NCI-H1694 (cell line): Measurements from ENCODE around the gene COL1A1.

Source experiments
- DNase-seq: peaks from one replicate; lab custom pipeline; 2025; lab: John Stamatoyannopoulos, UW

COL1A1 gene

DNA sequence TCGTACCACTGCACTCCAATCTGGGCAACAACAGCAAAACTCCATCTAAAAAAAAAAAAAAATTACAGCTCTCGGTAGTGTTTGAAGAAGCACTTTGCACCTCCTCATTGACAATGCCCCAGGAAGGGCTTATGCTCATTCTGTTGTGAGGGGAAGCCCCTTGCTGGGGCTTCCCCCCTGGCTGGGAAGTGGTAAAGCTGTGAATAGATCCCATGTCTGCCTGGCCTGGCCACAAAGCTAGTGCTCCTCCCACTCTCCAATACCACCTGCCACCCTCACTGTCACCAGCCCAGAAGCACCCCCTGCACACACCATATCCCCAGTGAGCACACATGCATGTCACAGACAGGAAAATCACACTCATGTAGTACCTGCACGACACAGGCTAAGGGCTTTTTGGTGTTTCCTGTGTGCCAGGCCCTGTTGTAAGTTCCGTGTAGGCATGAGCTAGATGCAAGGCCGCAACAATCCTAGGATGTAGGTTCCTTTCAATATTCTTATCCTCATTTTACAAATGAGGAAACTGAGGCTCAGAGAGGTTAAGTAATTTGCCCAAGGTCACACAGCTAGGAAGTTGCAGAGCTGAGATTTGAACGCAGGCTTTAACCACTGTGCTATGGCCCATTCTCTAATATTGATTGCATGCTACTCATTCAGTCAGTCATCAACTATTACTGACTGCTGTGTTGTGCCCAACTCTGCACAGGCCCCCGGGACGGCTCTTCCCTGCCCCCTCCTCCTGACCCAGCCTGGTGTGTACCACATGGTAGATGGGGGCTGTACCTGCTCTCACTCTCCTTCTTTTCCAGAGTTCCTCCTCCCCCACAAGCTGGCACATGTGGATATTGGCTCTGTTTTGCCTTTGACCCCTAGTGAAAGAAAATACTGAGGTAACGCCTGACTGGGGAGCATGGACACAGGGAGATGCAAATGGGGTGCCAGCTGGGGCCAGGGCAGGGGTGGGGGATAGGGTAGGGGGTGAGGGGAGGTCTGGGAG lies 11.9 kb upstream of the COL1A1 start:
- DNase-seq: peak; percentile 29

DNA sequence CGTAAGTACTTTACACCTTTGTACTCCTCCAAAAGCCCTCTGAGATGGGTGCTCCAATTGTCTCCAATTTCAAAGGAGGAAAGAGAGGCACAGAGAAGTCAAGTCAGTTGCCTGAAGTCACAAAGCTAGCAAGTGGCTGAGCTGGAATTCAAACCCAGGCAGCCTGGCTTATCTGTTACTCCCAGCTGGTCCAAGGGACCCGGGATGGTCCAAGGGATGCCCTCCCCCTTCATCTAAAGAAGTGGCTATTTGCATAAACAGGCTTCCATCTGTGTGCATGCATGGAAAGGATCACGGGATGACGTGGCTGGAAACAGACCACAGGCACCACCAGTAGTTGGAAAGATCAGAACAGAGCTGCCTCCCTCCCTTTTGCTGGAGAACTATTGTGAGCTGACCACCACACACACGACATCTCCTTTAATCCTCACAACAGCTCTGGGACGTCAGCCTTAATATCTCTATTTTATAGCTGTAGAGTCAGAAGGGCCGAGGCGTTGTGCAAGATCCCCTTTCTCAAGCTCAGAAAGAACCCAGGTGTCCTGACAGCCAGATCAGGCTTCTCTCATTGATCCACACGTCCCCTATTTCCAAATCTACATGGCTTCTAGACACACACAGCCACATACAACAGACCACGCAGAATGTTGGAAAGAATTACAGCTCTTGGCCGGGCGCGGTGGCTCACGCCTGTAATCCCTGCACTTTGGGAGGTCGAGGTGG lies 10.9 kb upstream of the COL1A1 start:
- no peak for DNase-seq

DNA sequence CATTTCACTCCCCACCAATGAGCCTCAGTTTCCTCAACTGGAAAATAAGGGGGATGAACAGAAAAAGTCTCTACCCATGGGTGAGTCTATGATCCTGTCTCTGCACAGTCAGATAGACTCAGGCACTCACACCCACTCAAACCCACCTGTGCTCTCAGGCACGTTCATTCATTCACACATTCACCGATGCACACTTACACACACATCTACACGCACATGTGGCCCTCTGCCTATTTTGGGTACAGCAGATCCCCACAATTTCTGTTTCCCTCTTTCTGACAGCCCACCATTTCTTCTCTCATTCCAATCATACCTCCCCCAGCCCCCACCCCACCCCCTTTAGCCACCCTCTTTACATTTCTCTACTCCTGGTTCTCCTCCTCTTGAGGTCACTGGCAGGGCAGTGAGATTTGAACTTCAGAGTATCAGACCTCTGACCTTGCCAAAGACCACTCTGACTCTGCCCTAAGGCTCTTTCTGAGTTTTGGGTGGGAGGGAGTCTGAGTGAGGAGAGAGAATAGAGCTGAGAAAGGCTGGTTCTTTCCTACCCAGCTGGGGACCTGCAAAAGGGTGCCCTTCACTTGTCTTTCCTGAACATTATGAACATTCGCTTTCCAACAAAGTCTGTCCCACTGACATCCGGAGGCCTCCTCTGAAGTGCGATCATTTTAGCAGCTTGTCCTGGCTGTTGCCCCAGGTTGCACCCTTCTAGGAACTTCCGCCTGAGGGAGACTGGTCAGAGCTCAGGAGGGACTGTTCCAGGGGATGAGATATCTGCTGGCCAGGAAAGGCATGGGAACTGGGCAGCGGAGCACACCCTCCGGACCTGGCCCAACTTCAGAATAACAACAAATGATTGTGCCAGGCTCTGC lies 10.1 kb upstream of the COL1A1 start:
- no peak for DNase-seq

- DNase-seq: no peak
These were observed 9.1 kb upstream of the COL1A1 start for GRCh38 chr17:50210240-50211225.

DNA sequence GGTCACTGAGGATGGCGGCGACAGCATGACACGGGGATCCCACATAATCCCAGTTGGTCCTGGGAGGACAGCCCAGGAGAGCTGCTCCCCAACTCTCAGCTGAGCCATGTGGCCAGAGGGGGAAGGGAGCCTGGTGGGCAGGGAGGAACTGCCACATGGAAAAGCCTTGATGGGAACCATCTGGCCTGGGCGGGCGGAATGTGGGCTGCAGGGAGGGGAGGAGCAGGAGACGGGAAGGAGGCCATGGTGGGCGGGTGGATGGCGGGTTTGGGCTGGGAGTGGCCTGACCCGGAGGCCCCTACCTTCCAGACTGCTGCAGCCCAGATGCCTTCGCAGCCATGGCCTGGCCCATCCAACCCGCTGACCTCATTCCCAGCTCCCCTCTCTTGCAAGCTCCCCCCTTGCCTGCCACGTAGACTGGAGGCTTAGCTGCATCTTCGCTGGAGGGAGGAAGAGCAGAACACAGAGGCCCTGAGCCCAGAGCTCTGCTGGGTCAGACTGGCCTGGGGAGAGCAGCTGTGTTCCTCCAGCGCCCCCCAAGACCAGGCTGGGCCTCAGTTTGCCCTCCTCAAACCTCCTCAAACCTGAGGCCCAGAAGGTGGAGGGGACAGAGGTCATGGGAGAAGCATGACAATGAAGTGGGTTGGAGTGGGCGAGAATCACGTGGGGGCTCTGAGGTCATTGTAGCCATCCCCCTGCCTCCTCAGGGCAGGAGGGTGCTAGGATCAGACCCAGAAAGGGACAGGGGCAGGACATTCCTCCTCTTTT lies 8.2 kb upstream of the COL1A1 start:
- peak; percentile 71 for DNase-seq

DNA sequence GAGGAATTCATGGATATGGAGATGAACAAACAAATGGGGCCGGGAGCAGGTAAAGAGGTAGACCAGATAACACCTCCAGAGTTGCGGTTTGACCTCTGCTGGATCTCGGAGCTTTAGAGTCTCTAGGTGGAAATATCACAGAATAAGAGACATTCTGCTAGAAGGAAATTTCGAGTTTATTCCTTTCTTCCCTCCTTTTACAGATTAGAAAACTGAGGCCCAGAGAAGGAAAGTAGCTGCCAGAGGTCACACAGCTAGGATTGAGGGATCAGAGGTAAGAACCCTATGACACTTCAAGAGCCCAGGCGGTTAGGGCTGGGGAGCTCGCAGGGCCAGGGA lies 7.7 kb upstream of the COL1A1 start:
- no peak for DNase-seq

DNA sequence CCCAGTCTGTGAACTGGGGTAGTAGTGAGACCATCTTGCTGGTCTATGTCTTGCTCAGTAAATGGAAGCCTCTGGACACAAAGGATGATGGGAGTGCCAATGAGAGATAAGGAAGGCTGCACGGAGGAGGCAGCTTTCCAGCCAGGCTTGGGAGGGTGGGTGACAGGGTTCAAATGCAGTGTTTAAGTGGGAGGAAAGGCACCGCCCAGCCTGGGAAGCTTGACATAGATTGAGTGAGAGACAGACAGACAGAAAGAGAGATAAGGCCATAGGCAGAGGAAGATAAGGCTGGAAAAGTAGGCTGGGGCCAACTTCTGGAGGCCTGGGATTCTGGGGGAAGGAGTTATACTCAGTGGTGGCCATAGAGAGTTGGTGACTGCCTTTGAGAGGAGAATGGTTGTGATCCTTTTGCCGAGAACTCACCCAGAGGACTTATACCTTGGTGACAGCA lies 7.2 kb upstream of the COL1A1 start:
- DNase-seq: no peak

DNA sequence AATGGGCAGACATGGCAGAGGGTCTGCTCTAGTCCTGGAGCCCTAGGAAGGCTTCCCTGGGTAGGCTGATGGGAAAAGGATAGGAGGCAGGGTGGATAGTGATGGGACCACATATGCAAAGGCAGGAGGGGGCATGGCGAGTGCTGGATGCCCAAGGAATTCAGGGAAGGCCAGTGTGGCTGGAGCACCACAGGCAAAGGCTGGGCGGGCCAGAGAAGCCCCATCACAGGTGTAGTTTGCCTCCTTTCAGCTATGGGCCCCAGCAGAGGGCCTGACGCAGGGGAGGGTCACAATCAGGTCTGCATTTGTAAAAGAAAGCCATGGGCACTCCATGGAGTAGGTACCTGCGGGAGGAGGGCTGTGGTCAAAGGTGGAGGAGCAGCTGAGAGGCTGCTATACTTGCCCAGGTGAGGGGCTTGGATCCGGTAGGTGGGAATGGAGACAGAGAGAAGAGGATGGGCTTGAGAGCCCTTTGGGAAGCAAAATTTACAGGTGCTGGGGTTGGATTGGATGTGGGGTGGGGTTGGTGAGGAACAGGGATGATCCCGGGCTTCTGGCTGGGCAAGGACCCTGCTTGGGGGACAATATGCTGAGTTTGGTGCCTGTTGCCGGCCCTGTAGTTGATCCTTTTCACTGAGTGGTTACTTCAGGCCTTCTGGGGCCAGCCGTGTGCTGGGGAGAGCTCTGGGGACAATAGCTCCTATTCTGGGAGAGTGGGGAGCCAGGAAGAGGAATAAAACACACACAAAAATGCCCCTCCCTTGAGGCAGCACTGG lies 6.5 kb upstream of the COL1A1 start:
- no peak for DNase-seq

DNA sequence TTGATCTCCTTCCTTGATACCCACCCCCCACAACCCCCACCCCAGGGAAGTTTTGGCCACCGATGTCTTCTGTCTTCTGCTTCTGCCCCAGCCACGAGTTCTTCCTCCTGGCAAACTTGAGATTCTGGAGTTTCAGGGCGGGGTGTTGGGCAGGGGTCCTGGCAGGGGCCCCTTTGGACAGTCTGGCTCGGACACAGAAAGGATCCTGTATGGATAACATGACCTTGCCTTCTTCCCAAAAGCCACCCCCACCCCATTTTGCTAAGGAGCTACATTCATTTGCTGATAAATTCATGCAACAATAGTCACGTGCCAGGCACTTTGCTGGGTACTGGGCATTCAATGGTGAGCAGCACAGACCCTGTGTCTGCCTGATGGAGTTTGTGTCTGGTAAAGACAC lies 5.9 kb upstream of the COL1A1 start:
- DNase-seq: no peak

GRCh38 chr17:50206604-50207293 lies 5.3 kb upstream of the COL1A1 start:
- peak; percentile 15 for DNase-seq

DNA sequence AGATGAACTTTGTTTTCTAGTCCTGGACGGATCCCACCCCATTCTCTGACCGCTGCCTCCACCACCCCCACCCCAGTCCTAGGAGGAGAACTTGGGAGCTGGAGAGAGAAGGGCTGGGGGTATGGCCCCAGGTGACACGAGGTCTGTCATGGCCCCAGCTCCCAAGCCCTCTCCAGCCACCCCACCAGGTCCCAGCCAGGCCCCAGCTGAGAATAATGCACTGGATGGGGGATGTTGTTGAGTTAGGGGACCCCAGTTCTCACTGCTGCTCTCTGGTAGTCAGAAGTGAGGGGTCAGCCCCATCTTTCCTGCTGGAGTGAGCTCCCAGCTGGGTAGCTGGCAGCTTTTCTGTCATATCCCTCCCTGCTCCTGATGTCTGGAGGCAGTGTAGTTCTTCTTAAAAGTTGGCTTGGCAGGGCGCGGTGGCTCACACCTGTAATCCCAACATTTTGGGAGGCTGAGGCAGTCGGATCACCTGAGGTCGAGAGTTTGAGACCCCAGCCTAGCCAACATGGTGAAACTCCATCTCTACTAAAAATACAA lies 4.6 kb upstream of the COL1A1 start:
- DNase-seq: no peak

GRCh38 chr17:50205111-50205962 lies 3.9 kb upstream of the COL1A1 start:
- no peak for DNase-seq

- no peak for DNase-seq
These were observed 3.0 kb upstream of the COL1A1 start for GRCh38 chr17:50204431-50204830.

DNA sequence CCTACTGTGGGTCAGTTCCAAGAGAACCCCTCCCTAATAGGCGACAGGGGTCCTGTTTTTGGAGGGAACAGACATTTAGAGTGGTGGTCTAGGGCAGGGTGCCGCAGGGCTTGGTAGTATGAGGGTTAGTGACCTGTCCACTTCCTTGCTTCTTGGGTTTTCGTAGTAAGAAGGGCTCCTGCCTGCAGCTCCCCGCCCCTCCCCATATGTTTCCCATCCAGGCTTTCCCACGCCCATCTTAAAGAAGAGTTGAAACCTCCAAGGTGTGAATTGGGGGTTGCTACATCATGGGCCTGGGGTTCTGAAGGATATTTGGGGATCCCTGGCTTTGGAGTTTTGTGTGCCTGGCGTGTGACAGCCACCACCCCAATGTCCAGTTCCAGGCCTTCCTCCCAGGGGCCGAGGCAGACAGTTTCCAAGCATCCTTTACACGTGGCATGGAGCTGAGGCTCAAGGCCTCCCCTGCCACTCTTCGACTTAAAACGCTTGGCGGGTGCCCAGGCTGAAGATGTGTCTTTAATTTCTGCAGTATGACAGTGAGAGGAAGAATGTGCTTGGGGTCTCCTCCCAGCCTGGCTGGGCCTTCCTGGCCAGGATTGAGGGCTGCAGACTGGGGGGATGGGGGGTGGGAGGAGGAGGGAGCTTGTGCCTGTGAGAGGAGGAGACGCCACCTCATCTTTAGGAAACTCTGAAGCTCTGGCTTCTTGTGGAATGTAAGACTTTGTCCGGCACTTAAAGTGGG lies 2.3 kb upstream of the COL1A1 start:
- DNase-seq: no peak

DNA sequence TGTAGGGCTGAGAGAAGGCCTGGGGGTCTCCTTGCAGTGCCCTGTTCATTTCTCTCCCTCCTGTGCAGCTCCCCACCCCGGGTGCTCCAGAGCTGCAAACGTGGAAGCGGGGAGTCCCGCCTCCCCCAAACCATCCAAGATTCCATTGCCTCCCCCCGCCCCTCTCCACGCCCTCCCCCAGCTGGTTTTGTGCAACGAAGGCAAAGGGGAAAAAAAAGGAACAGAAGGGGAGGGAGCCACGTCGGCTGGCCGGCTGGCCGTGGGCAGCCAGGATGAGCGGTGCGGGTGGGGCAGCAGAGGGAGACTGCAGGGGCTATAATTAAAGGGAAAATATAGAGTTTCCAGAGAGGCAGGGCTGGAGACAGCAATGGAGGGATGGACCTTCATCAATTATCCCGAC lies 1.7 kb upstream of the COL1A1 start:
- no peak for DNase-seq

DNA sequence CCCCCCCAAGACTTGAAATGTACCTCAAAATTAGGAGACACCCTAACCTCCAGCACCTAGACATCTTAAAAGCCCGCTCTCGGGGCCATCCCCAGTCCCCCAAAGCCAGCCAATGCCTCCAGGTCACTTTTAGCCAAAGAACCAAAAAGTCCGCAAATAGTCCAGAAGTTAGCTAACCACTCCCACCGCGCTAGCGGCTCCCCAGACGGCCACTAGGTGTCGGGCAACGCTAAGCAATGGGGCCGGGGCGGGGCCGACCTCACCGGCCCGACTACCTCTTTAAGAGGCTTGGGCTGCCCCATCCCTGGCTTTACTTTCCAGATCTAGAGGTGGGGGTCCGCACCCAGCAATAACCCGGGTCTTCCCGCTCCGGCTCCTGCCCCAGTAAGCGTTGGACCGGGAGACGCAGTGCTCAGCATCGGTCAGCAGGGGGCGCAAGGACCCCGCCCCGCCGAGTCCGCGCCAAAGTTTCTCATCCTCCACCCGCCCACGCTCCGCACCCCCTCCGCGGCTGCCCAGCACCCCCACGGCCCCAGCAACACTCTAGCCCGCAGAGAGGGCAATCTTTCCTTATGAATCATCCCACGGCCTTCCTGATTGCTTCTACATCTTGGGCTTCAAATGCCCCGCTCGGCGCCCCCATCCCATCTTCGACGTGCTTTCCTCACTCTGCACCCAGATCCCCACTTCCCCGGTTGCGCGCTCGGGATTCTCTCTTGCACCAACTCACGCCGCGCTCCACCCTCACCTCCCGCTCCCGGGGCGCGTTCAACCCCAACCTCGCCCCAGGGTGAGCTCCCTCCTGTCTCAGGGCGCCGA lies 765 bp downstream of the COL1A1 start:
- peak; percentile 72 for DNase-seq
